Left kidney (tissue), 2 donors: ENCODE data around the gene FAM168A. TPM values are rescaled to one million over a fixed set of nuclear protein-coding genes. Genes with fewer than 3 reads are reported as not detected.

Experiments used
- DNase-seq: peaks from one replicate; pipeline ENCODE4 v3.0.0-alpha.2; 2013
- polyA plus RNA-seq: library from polyadenylated mRNA; unstranded; fragments of 120-200 nt; gene quantifications from one replicate; pipeline ENCODE4 v1.2.1, GENCODE V29; 2013; ENCODE audit not compliant: insufficient read length

The FAM168A gene
- polyA plus RNA-seq, 1 donor, result 49.7 TPM

- DNase-seq, result no peak
Observed at GRCh38 chr11:73388265-73389133, 209.4 kb downstream of the FAM168A start.

DNA sequence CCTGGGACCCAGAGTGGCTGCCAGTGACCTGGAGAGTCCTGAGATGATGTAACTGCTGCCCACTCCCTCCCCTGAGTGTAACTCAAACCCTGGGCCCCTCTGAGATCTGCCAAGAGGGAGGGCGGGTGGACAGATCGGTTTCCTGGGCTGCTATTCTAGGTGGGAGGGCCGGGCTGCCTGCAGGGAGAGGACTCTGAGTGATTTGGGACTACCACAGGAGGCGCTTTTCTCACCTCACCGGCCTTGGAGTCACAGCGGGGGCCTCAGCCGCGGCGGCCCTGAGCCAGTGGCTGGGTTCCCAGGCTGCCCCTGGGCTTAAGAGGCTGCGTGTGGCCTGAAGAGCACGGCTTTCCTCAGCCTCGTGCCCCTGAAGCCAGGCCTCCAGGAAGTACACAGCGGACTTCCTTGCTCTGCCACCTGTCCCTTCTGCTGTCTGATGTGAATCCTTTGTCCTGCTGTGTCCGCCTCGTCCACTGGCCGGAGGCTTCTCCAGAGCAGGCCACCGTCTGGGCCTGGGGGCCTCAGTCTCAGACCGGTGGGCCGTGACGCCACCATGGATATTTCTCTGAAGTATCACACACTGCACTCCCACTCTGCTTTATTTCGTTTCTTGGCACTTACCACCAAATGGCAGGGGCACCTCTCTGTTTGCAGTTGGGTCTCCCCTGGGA, 210.2 kb downstream of the FAM168A start:
- peak; percentile 70 for DNase-seq

GRCh38 chr11:73386546-73386945, 211.4 kb downstream of the FAM168A start:
- DNase-seq, result no peak

DNA sequence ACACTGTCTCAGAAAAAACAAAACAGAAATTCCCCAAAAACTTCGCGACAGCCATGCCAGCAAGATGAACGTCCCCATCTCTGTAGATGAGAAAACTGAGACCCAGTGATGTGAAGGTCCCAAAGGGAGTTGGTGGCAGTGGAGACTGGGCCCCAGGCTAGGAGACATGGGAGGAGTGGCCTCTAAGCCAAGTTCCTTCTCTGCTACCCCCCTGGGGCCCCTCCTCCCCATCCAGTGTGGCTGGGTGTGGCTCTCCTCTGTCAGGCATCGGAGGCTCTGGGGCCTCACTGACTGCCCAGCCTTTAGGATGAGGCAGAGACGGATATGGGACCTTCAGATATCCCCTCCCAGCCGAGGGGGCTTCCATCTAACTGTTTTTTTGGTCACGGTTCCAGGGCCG, 211.9 kb downstream of the FAM168A start:
- DNase-seq, result no peak

DNA sequence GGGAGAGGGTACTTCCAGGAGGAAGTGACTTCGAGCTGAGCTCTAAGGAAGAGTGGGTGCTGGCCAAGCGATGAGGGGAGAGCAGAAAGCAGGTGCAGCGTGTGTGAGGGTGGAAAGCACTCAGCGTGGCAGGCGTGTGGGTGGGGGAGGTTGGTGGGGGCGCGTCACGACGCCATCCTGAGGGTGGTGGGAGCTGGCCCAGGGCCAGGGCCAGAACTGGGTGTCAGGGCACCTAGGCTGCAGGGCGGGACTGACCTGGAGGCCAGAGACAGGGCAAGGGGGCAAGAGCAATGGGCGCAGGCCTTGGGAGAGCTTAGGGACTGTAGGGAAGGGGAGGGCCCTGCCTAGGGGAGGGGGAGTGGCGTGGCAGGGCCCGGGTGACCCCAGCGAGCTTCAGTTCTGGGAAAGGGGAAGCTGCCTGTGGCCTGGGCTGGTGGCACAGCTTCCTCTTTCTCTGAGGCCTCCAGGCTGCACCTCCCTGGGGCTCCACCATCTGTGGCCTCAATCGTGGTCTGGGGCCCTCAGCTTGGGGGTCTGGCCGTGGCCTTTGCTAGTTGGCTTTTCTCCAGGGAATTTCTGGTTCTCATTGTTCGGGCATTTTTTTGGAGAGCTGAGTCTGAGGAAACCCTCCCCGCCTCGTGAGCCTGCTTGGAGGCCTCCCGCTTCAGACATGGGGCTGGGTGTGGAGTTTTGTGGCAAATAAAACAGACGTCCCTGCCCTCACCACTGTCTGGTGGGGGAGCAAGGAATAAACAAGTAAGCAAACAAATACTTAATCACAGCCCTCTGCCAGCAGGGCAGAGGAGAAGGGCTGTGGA, 212.8 kb downstream of the FAM168A start:
- DNase-seq, result no peak

DNA sequence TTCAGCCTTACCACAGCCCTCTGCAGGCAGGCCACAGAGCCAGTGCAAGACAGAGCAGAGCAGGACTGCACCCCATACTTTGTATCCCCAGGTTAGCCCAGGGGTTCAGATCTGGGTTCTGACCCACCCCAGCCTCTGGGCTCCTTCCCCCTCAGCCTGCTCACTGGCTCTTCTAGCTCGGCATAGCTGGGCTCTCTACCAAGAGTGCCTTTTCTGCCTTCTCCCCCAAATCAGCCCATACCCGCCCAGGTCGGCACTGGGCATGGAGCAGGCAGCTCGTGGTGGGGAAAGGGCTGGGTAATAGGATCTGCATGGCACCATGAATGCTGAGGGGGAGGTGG, 213.4 kb downstream of the FAM168A start:
- DNase-seq, result no peak

DNA sequence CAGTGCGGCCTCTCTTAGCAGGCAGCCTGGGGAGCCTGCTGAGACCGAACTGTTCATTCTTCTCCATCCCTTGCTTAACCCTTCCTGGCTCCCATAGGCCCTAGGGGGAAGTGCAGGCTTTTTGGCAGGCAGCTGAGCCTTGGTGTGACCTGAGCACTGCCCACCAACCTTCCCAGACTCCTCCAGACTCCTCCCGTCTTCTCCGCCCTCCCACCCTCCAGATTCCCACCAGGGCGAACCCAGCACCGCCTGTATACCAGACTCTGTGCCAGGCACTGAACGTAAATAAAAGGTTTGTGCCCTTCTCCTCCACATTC, 213.8 kb downstream of the FAM168A start:
- DNase-seq, result no peak

- DNase-seq, result no peak
Observed at GRCh38 chr11:73383249-73384124, 214.4 kb downstream of the FAM168A start.

- no peak for DNase-seq
Observed at GRCh38 chr11:73382747-73383146, 215.2 kb downstream of the FAM168A start.

DNA sequence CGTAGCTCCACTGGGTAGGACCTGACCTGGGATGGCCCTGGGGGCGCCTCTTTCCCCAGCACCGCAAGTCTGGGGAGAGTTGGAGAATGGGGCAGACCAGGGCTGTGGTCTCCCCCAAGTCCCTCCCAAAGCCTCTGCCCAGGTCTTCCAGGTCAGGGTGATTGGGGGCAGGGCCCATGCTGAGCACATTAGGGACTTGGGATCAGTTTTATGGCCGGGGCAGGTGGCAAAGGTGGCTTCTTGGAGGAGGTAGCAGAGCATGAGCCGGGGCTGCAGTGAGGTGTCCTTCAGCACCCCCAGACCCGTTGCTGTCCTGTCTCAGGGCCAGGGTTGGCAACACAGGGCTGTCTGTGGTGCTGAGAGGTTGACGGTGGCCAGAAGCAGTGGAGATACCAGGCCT, 215.7 kb downstream of the FAM168A start:
- DNase-seq, result no peak

- no peak for DNase-seq
Observed at GRCh38 chr11:73381589-73381988, 216.3 kb downstream of the FAM168A start.

DNA sequence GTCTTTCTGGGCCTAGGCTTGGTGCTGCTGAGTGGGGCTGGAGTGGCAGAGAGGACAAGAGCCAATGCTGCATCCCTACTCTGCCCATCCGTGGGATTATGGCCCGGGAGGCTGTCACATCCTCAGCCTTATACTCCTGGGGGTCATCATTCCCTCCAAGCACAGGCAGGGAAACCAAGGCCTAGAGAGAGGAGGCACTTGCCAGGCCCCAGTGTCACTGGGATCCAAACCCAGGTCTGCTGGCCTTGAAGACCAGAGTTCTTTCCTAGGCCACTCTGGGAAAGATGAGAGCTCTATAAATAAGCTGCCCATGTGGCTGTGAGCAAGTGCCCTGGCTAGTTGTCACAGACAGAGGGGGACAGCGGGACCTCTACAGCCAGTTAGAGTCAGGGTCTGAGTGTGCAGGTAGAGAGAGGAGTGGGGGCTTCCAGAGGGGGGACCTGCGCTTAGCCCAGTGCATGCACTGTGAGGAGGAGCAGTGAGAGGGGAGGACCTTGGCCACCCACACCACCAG, 217.0 kb downstream of the FAM168A start:
- DNase-seq, result no peak

DNA sequence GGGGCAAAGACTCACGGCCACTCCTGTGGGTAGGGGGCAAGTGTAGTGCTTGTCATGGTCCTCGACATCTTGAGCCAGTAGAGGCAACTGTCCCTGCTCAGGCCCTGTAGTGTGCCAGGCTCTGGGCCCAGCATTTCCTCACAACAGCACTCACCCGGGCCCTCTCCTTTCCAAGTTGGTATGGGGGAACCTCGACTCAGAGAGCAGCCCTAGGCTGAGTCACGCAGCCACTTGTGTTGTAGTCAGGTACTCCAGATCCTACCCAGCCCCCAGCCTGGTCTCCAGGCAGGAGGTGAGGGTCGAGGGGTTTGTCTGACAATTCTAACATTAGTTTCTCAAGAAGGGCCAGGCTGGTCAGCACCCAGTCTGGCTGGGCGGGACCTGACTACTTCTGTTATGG, 217.6 kb downstream of the FAM168A start:
- no peak for DNase-seq

- no peak for DNase-seq
Observed at GRCh38 chr11:73379189-73379880, 218.6 kb downstream of the FAM168A start.

DNA sequence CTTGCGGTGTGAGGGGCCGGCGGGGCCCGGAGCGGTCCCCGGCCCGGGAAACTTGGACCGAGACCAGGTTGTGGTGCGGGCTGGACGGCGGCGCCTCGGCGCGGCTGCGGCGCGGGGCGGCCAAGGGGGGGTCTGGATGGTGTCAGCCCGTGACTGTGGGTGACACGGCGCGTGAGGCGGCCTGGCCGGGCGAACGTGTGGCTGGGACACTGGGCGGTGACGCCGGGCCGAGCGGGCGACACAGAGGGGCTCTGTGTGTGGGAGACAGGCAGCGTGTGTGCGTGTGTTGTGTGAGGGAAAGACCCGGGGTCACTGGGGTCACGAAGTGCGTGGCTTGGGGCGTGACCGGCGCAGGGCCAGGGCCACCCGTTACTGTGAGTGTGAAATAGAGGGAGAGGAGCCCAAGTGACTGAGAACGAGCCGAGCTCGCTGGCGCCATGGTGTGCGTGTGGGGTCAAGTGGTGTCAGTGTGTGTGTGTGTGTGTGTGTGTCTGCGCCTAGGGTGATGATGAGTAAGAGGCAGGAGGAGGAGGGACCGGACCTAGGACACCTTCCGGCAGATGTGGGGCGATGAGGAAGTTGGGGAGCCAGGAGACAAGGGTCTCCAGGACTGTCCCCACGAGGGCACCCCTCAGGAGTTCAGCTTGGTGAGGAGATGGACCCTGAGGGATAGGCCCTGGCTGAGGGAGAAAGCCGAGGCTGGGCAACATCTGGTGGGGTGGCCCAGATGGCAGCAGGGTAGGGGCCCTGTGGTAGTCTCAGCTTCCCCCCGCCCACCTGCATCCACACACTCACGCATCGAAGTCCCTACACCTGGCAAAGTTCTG, 220.9 kb downstream of the FAM168A start:
- no peak for DNase-seq

- DNase-seq, result peak; percentile 88
Observed at GRCh38 chr11:73376160-73376802, 221.6 kb downstream of the FAM168A start, which contains the start of gene RELT. TSS of gene RELT (plus strand) at chr11:73376399. CDS start at chr11:73389137, 12,738 bp downstream.

DNA sequence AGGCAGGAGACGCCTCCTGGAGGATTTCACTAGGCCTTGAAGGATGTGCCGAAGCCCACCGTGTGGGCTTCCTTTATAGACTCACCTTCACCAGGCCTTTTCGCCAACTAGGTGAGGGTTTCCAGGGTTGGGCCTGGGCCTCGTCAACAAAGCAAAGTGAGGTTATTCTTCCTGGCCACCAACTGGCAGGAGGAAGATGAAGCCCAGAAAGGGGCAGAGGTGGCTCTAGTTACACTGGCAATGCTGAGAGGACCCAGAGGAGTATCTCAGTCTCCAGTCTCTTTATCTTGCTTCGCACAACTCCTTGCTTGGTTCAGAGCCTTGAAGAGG, 222.1 kb downstream of the FAM168A start:
- no peak for DNase-seq

GRCh38 chr11:73374151-73374550, 223.8 kb downstream of the FAM168A start:
- no peak for DNase-seq

GRCh38 chr11:73372375-73372993, 225.4 kb downstream of the FAM168A start:
- no peak for DNase-seq
